K562 (cell line): ENCODE data around the gene SLIT1. TPM values are rescaled to one million over a fixed set of nuclear protein-coding genes. Genes with fewer than 3 reads are reported as not detected.

Experiments
- ARID4B ChIP-seq: sonication (generic); formaldehyde crosslinking; IDR thresholded peaks from 2 replicates; pipeline ENCODE4 v1.8.0; 2022; ENCODE audit warnings: mild to moderate bottlenecking, missing genetic modification reagents
- BRD9 ChIP-seq: fragments of 450-650 bp; IDR thresholded peaks from 2 replicates; pipeline ENCODE4 v1.6.1; 2018; ENCODE audit warnings: low read depth; ENCODE audit not compliant: partially characterized antibody
- ETS2 ChIP-seq: IDR thresholded peaks from 2 replicates; pipeline ENCODE4 v1.6.1; 2016; ENCODE audit warnings: borderline replicate concordance, missing genetic modification characterization, mild to moderate bottlenecking, moderate library complexity, missing compliant biosample characterization; ENCODE audit not compliant: poor library complexity, severe bottlenecking
- FOSL1 ChIP-seq: fragments of 200-800 bp; sonication (Bioruptor generic); conservative IDR thresholded peaks from 2 replicates; pipeline ENCODE4 v1.6.1; 2016; ENCODE audit warnings: missing genetic modification characterization, missing compliant biosample characterization
- HMG20B ChIP-seq: fragments of 250-450 bp; sonication (Bioruptor Pico); IDR thresholded peaks from 2 replicates; pipeline ENCODE4 v1.5.0; 2021; ENCODE audit warnings: mild to moderate bottlenecking
- ZBTB17 ChIP-seq: fragments of 450-650 bp; formaldehyde crosslinking; IDR thresholded peaks from 2 replicates; pipeline ENCODE4 v1.4.0; 2020; ENCODE audit warnings: mild to moderate bottlenecking
- ZNF143 ChIP-seq: sonication (generic); formaldehyde crosslinking; IDR thresholded peaks from 2 replicates; pipeline ENCODE4 v1.9.0; 2022; ENCODE audit warnings: mild to moderate bottlenecking, missing genetic modification reagents
- polyA plus RNA-seq, 8 experiments: library from polyadenylated mRNA; depleted of rRNA in 4 of 8; stranded (reverse) in 5 of 8; unstranded in 3 of 8; fragments of >200 nt; fragmentation: Nextera tagmentation in 2 of 8; fragmentation: Illumina TruSeq in 1 of 8; extraction: Ambion mirVana in 2 of 8; extraction: Trizol in 1 of 8; gene quantifications; 2 replicates each; pipeline versions ENCODE4 v1.2.1 to v1.2.3, GENCODE V29; 2011 to 2014; ENCODE audit warnings: inconsistent platforms in 1 of 8, missing spikeins in 1 of 8
- total RNA-seq, 7 experiments: library from RNA; depleted of rRNA in 6 of 7; stranded (reverse); fragments of >200 nt in 6 of 7; fragmentation: Illumina TruSeq in 2 of 7; extraction: Trizol in 2 of 7; gene quantifications; 2 replicates each; pipeline versions ENCODE4 v1.2.1 to v1.2.3, GENCODE V29; 2011 to 2021; ENCODE audit warnings: low replicate concordance in 1 of 7
- TF ChIP-seq, protein P1 (sequence below), 2 experiments: fragments of 450-650 bp; IDR thresholded peaks; 2 replicates each; pipeline ENCODE4 v1.6.1; 2016; ENCODE audit warnings: mild to moderate bottlenecking in 2 of 2, borderline replicate concordance in 1 of 2, low read depth in 1 of 2, moderate library complexity in 1 of 2

Gene SLIT1
- total and polyA plus RNA-seq, 9 of the 15 experiments (the other 6 are each of a cell fraction or from before 2014, with no cell fraction given): 0.01 to 0.11 (median 0.04) TPM; not detected in 3

- TF ChIP-seq, protein P1, sequence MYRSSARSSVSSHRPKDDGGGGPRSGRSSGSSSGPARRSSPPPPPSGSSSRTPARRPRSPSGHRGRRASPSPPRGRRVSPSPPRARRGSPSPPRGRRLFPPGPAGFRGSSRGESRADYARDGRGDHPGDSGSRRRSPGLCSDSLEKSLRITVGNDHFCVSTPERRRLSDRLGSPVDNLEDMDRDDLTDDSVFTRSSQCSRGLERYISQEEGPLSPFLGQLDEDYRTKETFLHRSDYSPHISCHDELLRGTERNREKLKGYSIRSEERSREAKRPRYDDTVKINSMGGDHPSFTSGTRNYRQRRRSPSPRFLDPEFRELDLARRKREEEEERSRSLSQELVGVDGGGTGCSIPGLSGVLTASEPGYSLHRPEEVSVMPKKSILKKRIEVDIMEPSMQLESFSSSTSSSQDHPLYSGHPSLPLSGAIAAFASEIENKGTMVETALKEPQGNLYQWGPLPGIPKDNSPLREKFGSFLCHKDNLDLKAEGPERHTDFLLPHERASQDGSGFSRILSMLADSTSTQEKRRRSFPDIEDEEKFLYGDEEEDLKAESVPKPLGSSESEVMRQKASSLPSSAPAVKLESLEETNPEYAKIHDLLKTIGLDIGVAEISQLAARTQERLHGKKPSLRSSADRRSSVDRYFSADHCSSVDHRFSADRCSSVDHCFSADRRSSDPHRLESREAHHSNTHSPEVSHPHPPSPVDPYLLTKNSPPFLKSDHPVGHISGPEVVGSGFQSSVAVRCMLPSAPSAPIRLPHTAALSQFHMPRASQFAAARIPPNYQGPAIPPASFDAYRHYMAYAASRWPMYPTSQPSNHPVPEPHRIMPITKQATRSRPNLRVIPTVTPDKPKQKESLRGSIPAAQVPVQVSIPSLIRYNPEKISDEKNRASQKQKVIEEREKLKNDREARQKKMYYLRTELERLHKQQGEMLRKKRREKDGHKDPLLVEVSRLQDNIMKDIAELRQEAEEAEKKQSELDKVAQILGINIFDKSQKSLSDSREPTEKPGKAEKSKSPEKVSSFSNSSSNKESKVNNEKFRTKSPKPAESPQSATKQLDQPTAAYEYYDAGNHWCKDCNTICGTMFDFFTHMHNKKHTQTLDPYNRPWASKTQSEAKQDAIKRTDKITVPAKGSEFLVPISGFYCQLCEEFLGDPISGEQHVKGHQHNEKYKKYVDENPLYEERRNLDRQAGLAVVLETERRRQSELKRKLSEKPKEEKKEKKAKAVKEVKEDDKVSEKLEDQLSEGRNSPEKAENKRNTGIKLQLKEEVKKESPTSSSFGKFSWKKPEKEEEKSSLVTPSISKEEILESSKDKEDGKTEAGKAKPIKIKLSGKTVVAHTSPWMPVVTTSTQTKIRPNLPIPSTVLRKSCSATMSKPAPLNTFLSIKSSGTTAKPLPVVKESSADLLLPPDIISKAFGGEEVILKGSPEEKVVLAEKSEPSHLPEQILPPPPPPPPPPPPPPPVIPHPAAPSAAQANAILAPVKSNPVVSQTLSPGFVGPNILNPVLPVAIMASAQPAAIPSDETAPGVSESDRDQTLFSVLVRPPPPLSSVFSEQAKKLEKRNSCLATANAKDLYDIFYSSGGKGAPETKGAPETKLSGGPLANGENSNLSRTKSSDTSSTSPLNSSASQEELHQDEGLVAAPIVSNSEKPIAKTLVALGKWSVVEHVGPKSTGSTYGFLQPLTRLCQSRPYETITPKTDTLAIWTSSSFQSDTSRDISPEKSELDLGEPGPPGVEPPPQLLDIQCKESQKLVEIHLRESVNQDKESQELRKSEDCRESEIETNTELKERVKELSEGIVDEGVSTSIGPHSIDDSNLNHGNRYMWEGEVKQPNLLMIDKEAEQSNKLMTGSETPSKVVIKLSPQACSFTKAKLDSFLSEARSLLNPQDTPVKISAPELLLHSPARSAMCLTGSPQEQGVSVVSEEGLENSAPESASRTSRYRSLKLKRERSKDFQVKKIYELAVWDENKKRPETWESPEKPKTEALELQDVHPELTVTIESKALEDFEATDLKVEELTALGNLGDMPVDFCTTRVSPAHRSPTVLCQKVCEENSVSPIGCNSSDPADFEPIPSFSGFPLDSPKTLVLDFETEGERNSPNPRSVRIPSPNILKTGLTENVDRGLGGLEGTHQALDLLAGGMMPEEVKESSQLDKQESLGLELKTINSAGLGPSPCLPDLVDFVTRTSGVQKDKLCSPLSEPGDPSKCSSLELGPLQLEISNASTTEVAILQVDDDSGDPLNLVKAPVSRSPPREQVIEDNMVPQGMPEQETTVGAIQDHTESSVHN (IDR thresholded peaks at IDR 0.05; ENCODE audit: borderline replicate concordance in 1 of 2, low read depth in 1 of 2): no peak
- no peak for TF ChIP-seq ZBTB17 (CRISPR knock-in tag)
- TF ChIP-seq BRD9: no peak
- no peak for TF ChIP-seq FOSL1
- no peak for TF ChIP-seq HMG20B (CRISPR knock-in tag)
- TF ChIP-seq ARID4B (CRISPR knock-in tag): no peak
- TF ChIP-seq ZNF143: no peak
- no peak for TF ChIP-seq ETS2 (tag)
These were observed 2.5 kb upstream of the SLIT1 start (continued) for GRCh38 chr10:97188261-97188711.
